HG03196 (cell line): Measurements from ENCODE around the gene CES1.
"Not testable (repeated sequence)": the region's sequence is repeated elsewhere in the genome, so short reads cannot be mapped to it uniquely, and the experiment has no call there.

ENCODE experiments used
- ATAC-seq: cut with Tn5 transposase; IDR thresholded peaks from one replicate; pipeline ENCODE4 v1.9.1; 2021; ENCODE audit not compliant: unreplicated experiment

The CES1 gene

DNA sequence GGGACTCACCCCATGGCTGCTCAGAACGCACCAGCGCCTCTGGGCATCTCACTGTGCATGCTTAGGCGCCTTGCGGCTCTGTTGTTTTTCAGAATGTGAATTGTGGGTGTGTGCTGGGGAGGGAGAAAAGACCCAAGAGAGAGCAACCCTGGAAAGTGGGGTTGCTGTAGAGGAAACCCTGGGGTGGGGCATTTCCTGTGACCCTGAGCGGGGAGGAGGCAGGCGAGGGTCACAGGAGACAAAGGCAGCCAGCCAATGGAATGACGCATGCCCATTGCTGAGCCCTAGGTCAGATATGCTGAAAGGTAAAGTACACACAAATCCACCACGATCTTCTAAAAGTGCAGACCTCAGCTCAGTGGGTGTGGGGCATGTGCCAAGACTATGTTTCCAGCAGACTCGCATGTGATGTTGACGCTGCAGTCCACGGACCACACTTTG lies 39.9 kb downstream of the CES1 start:
- not testable (repeated sequence) for ATAC-seq

DNA sequence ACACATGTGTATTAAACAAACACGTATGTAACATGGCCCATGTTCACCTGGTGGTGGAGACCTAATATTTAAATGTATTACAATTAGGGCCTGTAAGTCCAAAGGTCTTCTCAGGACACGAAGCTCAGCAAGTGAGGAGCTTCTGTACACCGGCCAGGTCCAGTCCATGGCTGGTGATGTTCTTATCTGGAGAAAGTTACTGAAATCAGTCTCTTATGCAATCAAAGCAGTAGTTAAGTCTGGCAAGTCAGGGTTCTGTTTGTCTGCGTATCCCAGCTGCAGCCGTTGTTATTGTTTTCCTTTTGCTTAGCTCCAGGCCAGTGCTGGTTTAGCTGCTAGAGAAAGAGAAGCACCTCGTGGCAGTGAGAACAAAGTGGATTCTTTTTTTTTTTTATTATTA lies 41.4 kb downstream of the CES1 start:
- not testable (repeated sequence) for ATAC-seq

DNA sequence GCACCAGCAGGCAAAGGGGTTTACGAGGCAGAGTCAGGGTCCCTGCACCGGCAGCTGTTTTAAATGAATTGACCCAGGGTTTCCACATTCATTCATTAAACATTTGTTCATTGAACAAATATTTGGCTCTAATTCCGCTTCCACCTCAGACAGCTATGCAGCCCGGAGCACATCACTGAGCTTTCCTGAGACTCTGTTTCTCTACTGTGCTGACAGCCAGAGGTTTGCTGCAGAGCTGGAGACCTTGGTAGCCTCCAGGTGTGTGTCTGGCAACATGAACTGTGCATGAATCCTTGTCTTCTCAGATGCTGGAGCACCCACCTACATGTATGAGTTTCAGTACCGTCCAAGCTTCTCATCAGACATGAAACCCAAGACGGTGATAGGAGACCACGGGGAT lies 42.7 kb downstream of the CES1 start:
- ATAC-seq = not testable (repeated sequence)

DNA sequence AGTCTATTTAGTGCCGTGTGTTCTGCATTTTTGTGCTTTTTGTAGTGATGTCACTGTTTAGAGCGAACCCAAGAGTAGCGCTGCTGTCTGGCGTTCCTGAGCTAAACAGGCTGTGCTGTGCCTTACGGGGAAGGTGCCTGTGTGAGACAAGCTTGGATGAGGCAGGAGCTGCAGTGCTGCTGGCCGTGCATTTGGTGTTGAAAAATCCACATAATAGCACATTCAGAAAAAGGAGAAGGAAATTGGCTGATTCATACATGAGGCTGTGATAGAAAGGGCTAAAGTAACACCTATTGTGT lies 50.2 kb downstream of the CES1 start:
- ATAC-seq = not testable (repeated sequence)

DNA sequence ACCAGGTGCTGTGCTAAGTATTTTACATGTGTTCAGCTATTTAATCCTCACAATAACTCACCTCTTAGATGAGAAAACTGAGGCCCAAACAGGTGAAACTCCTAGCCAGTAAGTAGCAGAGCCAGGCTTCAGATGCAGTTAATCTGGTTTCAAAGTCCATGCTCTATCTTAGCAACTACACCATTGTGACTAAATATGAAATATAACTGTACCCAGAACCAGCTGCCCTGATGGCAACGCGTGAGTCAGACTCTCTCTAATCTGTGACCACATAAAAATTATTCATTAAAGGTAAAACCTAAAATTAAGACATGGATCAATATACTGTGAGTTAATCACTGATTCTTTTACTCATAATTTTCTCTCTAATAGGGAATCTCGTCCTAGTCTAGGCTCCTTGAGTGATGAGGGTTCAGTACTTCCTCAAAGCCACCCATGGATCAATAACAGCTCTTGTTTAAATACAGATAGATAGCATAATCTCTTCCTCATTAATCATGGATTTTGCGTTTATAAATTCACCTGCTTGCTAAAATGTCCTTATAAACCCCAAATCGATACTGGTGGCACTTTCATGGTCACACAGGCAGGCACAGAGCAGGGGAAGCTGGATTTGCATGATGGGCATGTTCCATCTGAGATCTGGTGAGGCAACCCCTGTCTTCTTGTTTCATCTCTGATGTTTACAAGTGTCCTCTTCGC lies 50.7 kb downstream of the CES1 start:
- not testable (repeated sequence) for ATAC-seq

DNA sequence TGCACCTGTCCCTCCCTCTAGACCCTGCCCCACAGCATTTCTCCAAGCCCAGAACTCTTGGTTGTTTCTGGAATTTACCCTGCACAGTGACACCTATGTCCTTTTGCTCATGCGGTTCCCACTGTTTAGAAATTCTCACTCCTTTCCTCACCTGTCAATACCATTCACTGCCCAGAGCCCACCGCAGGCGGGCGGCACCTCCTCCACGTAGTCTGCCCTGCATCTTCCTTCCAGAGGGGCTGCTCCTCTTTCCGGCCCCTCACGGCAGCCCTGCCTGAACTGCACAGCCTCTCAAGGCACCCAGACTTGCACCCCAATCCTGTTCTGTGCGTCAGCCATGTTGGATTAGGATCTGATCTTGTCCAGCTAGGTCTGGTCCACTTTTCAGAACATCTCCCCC lies 51.4 kb downstream of the CES1 start:
- not testable (repeated sequence) for ATAC-seq

DNA sequence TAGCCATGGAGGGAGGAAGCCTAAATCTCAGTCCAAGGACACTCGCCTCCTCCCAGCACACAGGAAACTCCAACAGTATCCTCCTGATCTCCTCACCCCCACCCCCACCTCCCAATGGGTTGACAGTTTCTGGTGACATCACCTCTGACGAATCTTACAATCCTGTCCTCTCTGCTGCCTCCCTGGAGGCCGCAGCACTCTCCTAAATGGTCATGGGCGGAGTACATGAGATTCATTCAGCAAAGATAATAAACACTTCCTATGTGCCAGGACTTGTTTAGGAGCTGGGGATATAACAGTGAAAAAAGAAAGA lies 52.8 kb downstream of the CES1 start:
- not testable (repeated sequence) for ATAC-seq

DNA sequence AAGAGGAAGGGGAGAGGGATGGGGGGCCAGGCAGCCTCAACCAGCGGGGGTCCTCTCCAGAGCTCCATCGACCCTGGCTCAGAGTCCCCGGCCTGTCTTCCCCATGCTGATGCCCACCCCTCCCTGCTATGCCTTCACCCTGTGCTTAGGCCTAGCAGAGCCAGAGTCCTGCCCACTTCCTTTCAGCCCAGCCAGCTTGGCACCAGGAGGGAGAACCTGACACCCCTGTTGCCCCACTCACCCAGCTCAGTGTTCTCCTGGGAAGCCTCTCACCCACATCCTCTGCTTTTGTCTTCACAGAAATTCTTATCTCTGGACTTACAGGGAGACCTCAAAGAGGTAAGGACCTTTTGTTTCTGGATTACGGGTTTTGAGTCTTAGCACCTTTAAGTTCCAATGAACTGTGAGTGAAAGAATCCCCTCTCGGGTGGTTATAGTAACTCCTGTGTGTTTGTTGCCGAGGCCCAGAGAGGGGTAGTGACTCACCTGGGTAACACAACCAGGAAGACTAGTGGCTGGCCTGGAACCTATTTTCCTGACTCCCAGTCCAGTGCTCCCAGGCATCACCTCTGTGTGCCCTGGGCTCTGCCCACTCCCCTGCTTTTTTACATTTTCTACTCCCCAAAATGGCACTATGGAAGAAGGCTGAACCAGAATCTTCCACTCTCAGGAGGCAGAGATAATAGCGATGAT lies 53.3 kb downstream of the CES1 start:
- ATAC-seq = no peak

DNA sequence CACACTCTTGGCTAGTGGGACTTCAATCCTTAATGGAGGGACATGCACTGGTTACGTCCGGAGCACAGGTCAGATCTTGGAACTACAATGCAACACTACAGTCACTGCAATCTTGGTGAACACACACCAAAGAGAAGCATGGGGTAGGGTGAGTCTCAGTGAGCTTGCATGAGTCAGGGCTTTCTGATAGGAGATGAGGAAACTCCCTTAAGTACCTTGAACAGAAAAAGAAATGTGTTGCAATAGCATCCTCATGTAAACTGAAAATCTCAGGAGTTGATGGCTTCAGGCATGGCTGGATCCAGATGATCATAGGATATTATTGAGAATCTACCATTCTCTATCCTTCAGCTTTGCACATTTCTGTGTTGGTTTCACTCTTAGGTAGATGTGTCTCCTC lies 54.1 kb downstream of the CES1 start:
- ATAC-seq = no peak

DNA sequence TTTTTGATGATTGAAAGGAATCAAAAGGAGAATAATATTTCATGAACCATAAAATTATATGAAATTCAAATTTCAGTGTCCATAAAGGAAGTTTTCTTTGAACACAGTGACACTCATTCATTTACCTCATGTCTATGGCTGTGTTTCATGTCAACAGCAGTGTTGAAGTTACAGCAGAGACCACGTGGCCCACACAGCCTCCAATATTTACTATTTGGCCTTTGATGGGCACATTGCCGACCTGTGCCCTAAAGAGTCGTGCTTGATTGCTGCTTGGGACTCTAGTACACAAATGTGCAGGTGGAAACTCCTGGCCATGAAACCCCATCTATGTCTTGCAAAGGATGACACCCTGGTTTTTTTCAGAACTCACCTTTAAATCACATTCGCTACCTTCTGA lies 57.0 kb downstream of the CES1 start:
- ATAC-seq = no peak

DNA sequence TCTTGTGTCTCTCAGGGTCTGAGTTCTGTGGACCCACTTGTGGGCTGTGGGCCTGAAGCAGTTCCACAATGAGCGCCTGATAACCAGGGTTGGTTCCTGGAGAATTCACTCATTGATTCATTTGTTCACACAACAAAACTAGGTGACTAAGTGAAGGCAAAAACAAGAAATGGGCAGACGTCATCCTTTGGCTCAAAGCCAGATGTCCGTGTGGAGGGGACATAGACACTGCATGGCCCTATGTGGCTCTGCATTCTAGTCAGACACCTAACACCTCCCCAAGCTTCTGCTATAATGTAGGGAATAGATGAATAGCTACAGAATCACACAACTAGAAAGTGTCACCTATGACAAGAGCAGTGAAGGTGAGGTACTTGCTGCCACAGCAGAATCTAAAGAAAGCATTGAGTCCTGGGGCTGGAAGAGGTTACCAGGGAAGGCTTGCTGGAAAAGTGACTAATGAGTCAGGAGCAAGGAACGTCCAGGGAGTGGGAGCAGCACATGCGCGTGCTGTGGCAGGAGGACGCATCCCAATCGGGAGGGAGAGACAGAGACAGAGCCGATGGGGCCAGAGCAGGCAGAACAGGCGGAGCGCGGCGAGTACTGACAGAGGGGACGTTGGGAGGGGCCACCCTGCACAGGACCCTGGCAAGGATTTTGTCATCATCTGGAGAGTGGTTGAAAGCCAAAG lies 58.9 kb downstream of the CES1 start:
- no peak for ATAC-seq

DNA sequence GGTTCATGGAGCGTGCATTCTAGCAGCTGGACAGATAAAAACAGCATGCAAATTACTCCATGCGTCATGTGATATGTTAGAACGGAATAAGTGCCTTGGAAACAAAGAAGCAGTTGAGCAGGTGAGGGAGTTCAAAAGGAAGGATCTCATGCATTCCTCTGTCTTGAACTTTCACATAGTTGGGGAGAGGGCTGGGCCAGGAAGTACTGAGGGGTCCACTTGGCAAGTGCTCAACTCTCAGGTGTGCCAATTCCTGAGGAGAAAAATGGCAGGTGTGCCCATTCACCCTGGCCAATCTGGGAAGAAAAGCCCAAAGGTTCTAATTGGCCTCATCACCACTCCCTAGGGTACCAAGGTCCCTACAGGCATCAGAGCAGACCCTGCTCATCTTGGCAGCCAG lies 67.7 kb downstream of the CES1 start:
- ATAC-seq = no peak

DNA sequence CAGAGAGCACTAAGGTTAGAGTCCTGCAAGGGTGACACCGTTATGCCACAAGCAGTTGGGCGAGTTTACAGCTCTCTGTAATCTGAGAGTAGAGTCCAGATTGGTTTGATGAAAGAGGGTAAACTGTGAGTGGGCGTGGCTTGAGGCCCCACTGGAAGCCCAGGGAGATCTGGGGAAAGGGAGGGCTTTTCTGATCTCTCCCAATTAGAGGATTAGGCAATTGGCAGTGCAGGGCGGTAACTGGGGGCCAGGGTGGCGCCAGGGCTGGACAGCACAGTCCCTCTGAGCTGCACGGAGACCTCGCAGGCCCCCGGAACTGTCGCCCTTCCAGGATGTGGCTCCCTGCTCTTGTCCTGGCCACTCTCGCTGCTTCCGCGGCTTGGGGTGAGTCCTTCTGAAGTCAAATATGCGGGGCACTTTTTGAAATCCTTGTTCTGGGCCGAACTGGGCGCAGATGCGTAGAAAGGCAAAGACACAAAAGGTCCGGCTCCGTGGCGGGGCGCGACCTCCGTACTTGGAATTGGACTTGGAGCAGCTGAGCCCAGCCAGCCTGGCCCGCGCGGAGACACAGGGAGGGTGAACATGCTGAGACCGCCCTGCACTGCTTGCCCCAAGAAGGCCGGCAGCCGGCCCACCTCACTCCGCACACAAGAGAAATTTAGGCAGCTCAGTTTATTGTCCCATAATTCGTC lies 72.4 kb downstream of the CES1 start:
- ATAC-seq = no peak

DNA sequence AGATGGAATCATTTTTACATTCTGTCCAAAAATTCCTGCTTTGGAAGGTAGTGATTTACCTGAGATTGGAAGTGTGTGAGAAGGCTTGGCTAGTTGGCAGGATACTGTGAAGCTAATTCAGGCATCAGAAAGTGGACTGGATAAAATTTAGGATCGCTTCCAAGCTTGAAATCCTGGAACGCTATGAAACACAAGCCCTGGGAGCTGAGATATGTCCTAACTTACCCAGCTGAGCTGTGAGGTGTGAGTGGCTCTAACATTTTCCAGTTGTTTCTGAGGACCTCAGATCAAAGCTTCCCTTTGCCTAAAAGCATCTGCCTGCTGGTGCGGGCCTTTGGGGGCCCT lies 73.0 kb downstream of the CES1 start:
- ATAC-seq = not testable (repeated sequence)

DNA sequence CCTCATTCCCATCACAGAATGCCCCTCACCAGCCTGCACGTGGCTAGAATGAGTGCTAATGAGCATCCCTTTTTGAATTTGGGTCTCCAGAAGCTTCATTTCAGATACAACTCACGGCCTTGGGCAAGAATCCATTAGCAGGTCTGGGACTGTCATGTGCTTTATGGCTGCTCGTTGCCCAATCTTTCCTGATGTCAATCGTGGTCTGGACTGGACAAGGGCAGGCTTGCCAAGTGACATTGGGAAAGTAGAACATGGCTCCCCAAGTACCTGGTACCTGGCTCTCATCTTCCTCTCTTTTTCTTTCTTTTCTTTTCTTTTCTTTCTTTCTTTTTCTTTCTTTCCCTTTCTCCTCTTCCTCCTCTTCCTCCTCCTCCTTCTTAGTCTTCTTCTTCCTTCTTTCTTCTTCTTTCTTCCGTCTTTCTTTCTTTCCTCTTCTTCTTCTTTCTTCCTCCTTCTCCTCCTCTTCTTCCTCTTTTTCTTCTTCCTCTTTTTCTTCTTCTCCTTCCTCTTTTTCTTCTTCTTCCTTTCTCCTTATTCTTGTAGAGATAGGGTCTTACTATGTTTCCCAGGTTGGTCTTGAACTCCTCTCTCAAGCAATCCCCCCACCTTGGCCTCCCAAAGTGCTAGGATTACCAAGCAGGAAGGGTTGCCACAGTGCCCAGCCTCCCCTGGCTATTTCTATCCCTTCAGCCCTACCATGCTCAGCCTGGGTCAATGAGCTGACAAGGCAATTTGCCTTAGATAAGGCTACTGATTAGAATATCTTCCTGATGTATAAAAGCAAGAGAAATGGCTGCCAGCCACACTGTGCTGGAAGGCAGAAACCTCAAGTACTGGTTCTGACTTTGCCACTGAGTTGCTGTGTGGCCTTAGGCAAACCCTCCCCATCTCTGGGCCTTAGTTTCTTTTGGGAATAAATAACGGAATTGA lies 75.0 kb downstream of the CES1 start:
- not testable (repeated sequence) for ATAC-seq

DNA sequence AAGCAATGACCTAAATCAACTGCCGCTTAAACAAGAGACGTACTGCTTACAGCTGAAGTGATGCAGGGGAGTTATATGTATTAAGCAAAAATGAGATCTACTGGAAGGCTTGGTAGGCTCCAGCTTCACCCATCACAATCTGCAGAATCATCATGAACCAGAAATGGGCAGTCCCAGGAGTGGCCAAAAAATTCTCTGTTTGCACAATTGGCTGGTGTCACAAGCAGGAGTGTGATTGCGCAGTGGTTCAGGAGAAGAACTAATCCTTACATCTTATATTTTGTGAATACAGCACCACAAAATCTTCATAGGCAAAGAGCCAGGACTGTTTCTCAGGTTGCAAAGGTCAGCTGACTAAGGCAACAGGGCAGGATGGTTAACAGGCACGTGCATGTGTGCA lies 75.9 kb downstream of the CES1 start:
- no peak for ATAC-seq

DNA sequence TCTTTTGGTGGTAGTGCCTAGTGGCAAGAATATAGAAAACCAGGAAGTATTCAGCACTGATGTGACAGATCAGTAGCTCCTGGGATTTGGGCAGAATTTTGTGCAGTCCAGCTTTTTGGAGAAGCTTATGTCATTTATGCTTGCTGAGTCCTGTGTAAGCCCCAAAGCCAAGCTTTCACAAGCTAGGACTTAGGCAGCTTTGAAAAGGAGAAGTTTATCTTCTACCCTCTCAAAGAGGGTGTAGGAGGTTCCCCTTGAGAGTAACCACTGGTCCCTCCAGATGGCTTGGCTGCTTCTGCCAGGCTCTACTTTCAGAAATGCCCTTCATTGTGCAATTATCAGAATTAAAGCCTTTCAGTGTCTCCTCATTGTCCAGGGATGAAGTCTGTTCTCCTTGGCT lies 78.8 kb downstream of the CES1 start:
- no peak for ATAC-seq

DNA sequence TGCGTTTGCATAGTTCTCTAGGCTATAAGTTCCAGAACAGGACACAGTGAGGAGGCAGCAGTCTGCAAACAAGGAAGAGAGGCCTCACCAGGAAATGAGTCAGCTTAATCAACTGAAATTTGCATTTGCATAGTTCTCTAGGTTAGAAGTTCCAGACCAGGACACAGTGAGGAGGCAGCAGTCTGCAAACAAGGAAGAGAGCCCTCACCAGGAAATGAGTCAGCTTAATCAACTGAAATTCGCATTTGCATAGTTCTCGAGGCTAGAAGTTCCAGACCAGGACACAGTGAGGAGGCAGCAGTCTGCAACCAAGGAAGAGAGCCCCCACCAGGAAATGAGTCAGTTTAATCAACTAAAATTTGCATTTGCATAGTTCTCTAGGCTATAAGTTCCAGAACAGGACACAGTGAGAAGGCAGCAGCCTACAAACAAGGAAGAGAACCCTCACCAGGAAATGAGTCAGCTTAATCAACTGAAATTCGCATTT lies 79.7 kb downstream of the CES1 start:
- ATAC-seq = not testable (repeated sequence)
